ENCODE data around the gene NDUFS6.

- TF ChIP-seq POLR2A (IDR thresholded peaks at IDR 0.05) = no peak
- TF ChIP-seq CTCF (IDR thresholded peaks at IDR 0.05) = no peak
Measured at GRCh38 chr5:1792842-1793266, 8.4 kb upstream of the NDUFS6 start.

Measured in testis (tissue), 2 donors.